ENCODE measurements around the gene PXDC1.

Gene PXDC1

DNA sequence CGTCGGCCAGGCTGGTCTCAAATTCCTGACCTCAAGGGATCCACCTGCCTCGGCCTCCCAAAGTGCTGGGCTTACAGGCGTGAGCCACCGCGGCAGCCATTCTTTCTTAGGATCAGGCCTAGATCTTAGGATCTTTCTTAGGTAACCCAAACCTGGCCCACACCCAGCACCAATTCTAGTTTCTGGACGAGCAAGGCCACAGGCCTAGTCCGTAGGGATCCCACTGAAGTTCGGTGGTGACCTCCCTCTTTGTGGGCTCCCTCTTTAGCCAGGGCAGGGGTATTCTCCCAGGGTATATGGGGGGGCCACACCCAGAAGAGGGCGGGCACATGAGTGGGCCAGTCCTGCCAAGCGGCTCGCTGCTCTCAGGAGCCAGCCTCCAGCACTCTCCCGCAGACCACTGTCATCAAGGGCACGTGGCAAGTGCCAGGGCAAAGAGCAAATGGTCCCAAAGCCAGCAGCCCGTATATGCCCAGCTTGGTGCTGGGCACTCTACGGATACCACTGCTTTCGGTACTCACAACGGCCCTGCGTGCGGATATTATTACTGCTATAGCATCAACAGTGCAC, 6.5 kb downstream of the PXDC1 start:
- no peak overlapping the region for H3K4me3 ChIP-seq (ENCODE audit: low read length)

GRCh38 chr6:3744211-3744900, 7.2 kb downstream of the PXDC1 start:
- Histone ChIP-seq H2BK120ac (ENCODE audit: low read depth, low read length) (no peak overlapping the region), H3K79me1 (ENCODE audit: low read length) (no peaks in the 10 kb centered on the region), H3K9ac (ENCODE audit: low read length) (no peak overlapping the region), H2AK5ac (ENCODE audit: low read length) (no peak overlapping the region), H3K27ac (ENCODE audit: low read depth, low read length) (no peak overlapping the region), H3K4ac (ENCODE audit: low read depth, low read length) (no peak overlapping the region), H2BK5ac (ENCODE audit: low read length) (no peak overlapping the region), H4K8ac (ENCODE audit: low read depth, low read length) (no peak overlapping the region), H3K18ac (ENCODE audit: low read length) (no peak overlapping the region), H3K23ac (ENCODE audit: low read length) (no peak overlapping the region), H3K36me3 (ENCODE audit: control insufficient read depth, insufficient read depth, low read length) (no peaks in the 10 kb centered on the region), H3K27me3 (ENCODE audit: insufficient read depth, low read length, poor library complexity) (no peaks in the 10 kb centered on the region), H3K79me2 (ENCODE audit: control insufficient read depth, insufficient read depth, low read length) (no peaks in the 10 kb centered on the region), H3K56ac (ENCODE audit: low read length) (no peak overlapping the region), H2BK15ac (replicated peaks; ENCODE audit: low read depth) (no peak overlapping the region), H3K4me3 (ENCODE audit: low read length) (no peak overlapping the region), H4K5ac (ENCODE audit: low read length) (no peak overlapping the region), H3K4me2 (ENCODE audit: low read length) (no peak overlapping the region), H3K4me1 (ENCODE audit: control insufficient read depth, low read depth, low read length) (no peaks in the 10 kb centered on the region)
- WGBS (ENCODE audit: extremely low coverage, insufficient coverage, low lambda C conversion rate) = no CpG with 5 or more reads among the region's 19 CpGs
- DNase-seq = no peak

More for the DNA sequence above, 6.5 kb downstream of the PXDC1 start:
- H3K4me1 ChIP-seq (ENCODE audit: control insufficient read depth, low read depth, low read length) = no peaks in the 10 kb centered on the region
- no peaks in the 10 kb centered on the region for H3K27me3 ChIP-seq (ENCODE audit: insufficient read depth, low read length, poor library complexity)
- no peak overlapping the region for H3K23ac ChIP-seq (ENCODE audit: low read length)
- no peak overlapping the region for H3K4ac ChIP-seq (ENCODE audit: low read depth, low read length)
- no peak overlapping the region for H2BK120ac ChIP-seq (ENCODE audit: low read depth, low read length)
- no peak overlapping the region for H2AK5ac ChIP-seq (ENCODE audit: low read length)
- no peak overlapping the region for H4K8ac ChIP-seq (ENCODE audit: low read depth, low read length)
- H4K5ac ChIP-seq (ENCODE audit: low read length) = no peak overlapping the region
- H3K36me3 ChIP-seq (ENCODE audit: control insufficient read depth, insufficient read depth, low read length) = no peaks in the 10 kb centered on the region
- H3K4me2 ChIP-seq (ENCODE audit: low read length) = no peak overlapping the region
- no peak overlapping the region for H3K27ac ChIP-seq (ENCODE audit: low read depth, low read length)
- WGBS (ENCODE audit: extremely low coverage, insufficient coverage, low lambda C conversion rate) = no CpG with 5 or more reads among the region's 20 CpGs
- no peak overlapping the region for H3K9ac ChIP-seq (ENCODE audit: low read length)
- no peak overlapping the region for H3K18ac ChIP-seq (ENCODE audit: low read length)
- no peak overlapping the region for H2BK5ac ChIP-seq (ENCODE audit: low read length)
- no peaks in the 10 kb centered on the region for H3K79me2 ChIP-seq (ENCODE audit: control insufficient read depth, insufficient read depth, low read length)
- no peak for DNase-seq
- H3K79me1 ChIP-seq (ENCODE audit: low read length) = no peaks in the 10 kb centered on the region
- H3K56ac ChIP-seq (ENCODE audit: low read length) = no peak overlapping the region
- H2BK15ac ChIP-seq (replicated peaks; ENCODE audit: low read depth) = no peak overlapping the region

GRCh38 chr6:3743541-3743940, 8.0 kb downstream of the PXDC1 start:
- Histone ChIP-seq H3K79me1 (ENCODE audit: low read length) (no peaks in the 10 kb centered on the region), H3K4me1 (ENCODE audit: control insufficient read depth, low read depth, low read length) (no peaks in the 10 kb centered on the region), H2BK15ac (replicated peaks; ENCODE audit: low read depth) (no peak overlapping the region), H3K4me3 (ENCODE audit: low read length) (no peak overlapping the region), H3K36me3 (ENCODE audit: control insufficient read depth, insufficient read depth, low read length) (no peaks in the 10 kb centered on the region), H3K23ac (ENCODE audit: low read length) (no peak overlapping the region), H3K27ac (ENCODE audit: low read depth, low read length) (no peak overlapping the region), H2AK5ac (ENCODE audit: low read length) (no peak overlapping the region), H3K79me2 (ENCODE audit: control insufficient read depth, insufficient read depth, low read length) (no peaks in the 10 kb centered on the region), H3K18ac (ENCODE audit: low read length) (no peak overlapping the region), H3K27me3 (ENCODE audit: insufficient read depth, low read length, poor library complexity) (no peaks in the 10 kb centered on the region), H4K5ac (ENCODE audit: low read length) (no peak overlapping the region), H2BK120ac (ENCODE audit: low read depth, low read length) (no peak overlapping the region), H2BK5ac (ENCODE audit: low read length) (no peak overlapping the region), H4K8ac (ENCODE audit: low read depth, low read length) (no peak overlapping the region), H3K4ac (ENCODE audit: low read depth, low read length) (no peak overlapping the region), H3K56ac (ENCODE audit: low read length) (no peak overlapping the region), H3K4me2 (ENCODE audit: low read length) (no peak overlapping the region), H3K9ac (ENCODE audit: low read length) (no peak overlapping the region)
- DNase-seq = no peak
- no CpG with 5 or more reads among the region's 10 CpGs for WGBS (ENCODE audit: extremely low coverage, insufficient coverage, low lambda C conversion rate)

GRCh38 chr6:3742426-3743344, 8.8 kb downstream of the PXDC1 start:
- Histone ChIP-seq H2BK120ac (ENCODE audit: low read depth, low read length) (no peak overlapping the region), H2BK15ac (replicated peaks; ENCODE audit: low read depth) (no peak overlapping the region), H3K4me1 (ENCODE audit: control insufficient read depth, low read depth, low read length) (no peaks in the 10 kb centered on the region), H3K27ac (ENCODE audit: low read depth, low read length) (no peak overlapping the region), H3K18ac (ENCODE audit: low read length) (no peak overlapping the region), H3K4ac (ENCODE audit: low read depth, low read length) (no peak overlapping the region), H3K56ac (ENCODE audit: low read length) (no peak overlapping the region), H3K9ac (ENCODE audit: low read length) (no peak overlapping the region), H2AK5ac (ENCODE audit: low read length) (no peak overlapping the region), H3K4me3 (ENCODE audit: low read length) (no peak overlapping the region), H4K5ac (ENCODE audit: low read length) (no peak overlapping the region), H3K27me3 (ENCODE audit: insufficient read depth, low read length, poor library complexity) (no peaks in the 10 kb centered on the region), H3K79me1 (ENCODE audit: low read length) (no peaks in the 10 kb centered on the region), H2BK5ac (ENCODE audit: low read length) (no peak overlapping the region), H3K36me3 (ENCODE audit: control insufficient read depth, insufficient read depth, low read length) (no peaks in the 10 kb centered on the region), H3K23ac (ENCODE audit: low read length) (no peak overlapping the region), H3K4me2 (ENCODE audit: low read length) (no peak overlapping the region), H4K8ac (ENCODE audit: low read depth, low read length) (no peak overlapping the region), H3K79me2 (ENCODE audit: control insufficient read depth, insufficient read depth, low read length) (no peaks in the 10 kb centered on the region)
- peak; percentile 80 for DNase-seq
- no CpG with 5 or more reads among the region's 37 CpGs for WGBS (ENCODE audit: extremely low coverage, insufficient coverage, low lambda C conversion rate)

DNA sequence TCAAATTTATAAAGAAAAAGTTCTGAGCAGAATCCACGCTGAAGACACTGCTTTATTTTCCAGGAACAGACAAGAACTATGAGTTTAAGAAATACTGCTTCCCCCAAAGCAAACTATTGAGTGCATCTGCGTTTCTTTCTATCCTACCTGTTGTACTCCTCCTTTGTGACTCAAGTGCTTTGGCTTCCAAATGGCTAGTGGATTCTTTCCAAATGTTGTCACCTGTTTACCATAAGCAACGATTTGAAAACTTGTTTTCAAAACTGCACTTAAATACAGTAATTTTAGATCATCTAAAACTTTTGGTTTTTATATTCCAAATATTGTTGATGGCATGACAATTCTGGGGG, 9.5 kb downstream of the PXDC1 start:
- Histone ChIP-seq H3K18ac (ENCODE audit: low read length) (no peak overlapping the region), H3K27ac (ENCODE audit: low read depth, low read length) (no peak overlapping the region), H3K4me2 (ENCODE audit: low read length) (no peak overlapping the region), H3K27me3 (ENCODE audit: insufficient read depth, low read length, poor library complexity) (no peaks in the 10 kb centered on the region), H2BK5ac (ENCODE audit: low read length) (no peak overlapping the region), H3K79me1 (ENCODE audit: low read length) (no peaks in the 10 kb centered on the region), H3K36me3 (ENCODE audit: control insufficient read depth, insufficient read depth, low read length) (no peaks in the 10 kb centered on the region), H3K56ac (ENCODE audit: low read length) (no peak overlapping the region), H4K8ac (ENCODE audit: low read depth, low read length) (no peak overlapping the region), H4K5ac (ENCODE audit: low read length) (no peak overlapping the region), H3K4ac (ENCODE audit: low read depth, low read length) (no peak overlapping the region), H2BK120ac (ENCODE audit: low read depth, low read length) (no peak overlapping the region), H3K79me2 (ENCODE audit: control insufficient read depth, insufficient read depth, low read length) (no peaks in the 10 kb centered on the region), H3K9ac (ENCODE audit: low read length) (no peak overlapping the region), H2BK15ac (replicated peaks; ENCODE audit: low read depth) (no peak overlapping the region), H2AK5ac (ENCODE audit: low read length) (no peak overlapping the region), H3K4me1 (ENCODE audit: control insufficient read depth, low read depth, low read length) (no peaks in the 10 kb centered on the region), H3K4me3 (ENCODE audit: low read length) (no peak overlapping the region), H3K23ac (ENCODE audit: low read length) (no peak overlapping the region)
- WGBS (ENCODE audit: extremely low coverage, insufficient coverage, low lambda C conversion rate) = no CpG with 5 or more reads among the region's 3 CpGs
- DNase-seq = peak; percentile 60

All from mesendoderm (in vitro differentiated cells).